Tibial nerve (tissue), 4 donors: Measurements from ENCODE around the gene RPP40. TPM values are rescaled to one million over a fixed set of nuclear protein-coding genes. Genes with fewer than 3 reads are reported as not detected.

Experiments used
- DNase-seq, 2 donors: peaks; one replicate each; pipeline ENCODE4 v3.0.0-alpha.2; 2019; ENCODE audit warnings: low spot score in 2 of 2
- H3K27ac ChIP-seq, 4 donors: fragments of 200-600 bp; sonication (generic) in 3 of 4; one replicate each; pipeline ENCODE4 v1.5.1; 2017 to 2019; ENCODE audit warnings: mild to moderate bottlenecking in 1 of 4
- H3K27me3 ChIP-seq, 2 donors: fragments of 200-600 bp; sonication (generic) in 1 of 2; one replicate each; pipeline versions ENCODE4 v1.5.1 to v1.6.0; 2017 to 2019
- H3K36me3 ChIP-seq, 3 donors: fragments of 200-600 bp; sonication (generic); one replicate each; pipeline ENCODE4 v1.5.1; 2018 to 2019
- H3K4me1 ChIP-seq, 4 donors: fragments of 200-600 bp; sonication (generic) in 3 of 4; one replicate each; pipeline ENCODE4 v1.5.1; 2017 to 2019
- H3K4me3 ChIP-seq, 4 donors: fragments of 200-600 bp; sonication (generic) in 3 of 4; one replicate each; pipeline ENCODE4 v1.5.1; 2017 to 2019; ENCODE audit warnings: mild to moderate bottlenecking in 1 of 4, moderate library complexity in 1 of 4
- H3K9me3 ChIP-seq, 4 donors: fragments of 200-600 bp; sonication (generic) in 3 of 4; one replicate each; pipeline ENCODE4 v1.5.1; 2017 to 2019
- EP300 ChIP-seq, 2 donors: sonication (generic); formaldehyde crosslinking; IDR thresholded peaks; one replicate each; pipeline ENCODE4 v1.6.1; 2017; ENCODE audit warnings: antibody characterized with exemption in 2 of 2, mild to moderate bottlenecking in 1 of 2
- POLR2A ChIP-seq, 2 donors: fragments of 450-650 bp; IDR thresholded peaks; one replicate each; pipeline ENCODE4 v1.6.1; 2017; ENCODE audit warnings: antibody characterized with exemption in 2 of 2, mild to moderate bottlenecking in 2 of 2, moderate library complexity in 2 of 2
- WGBS, 2 donors: methylation state at CpG; one replicate each; pipeline ENCODE4 v1.1.5; 2018; 5-methylcytosine and 5-hydroxymethylcytosine counted together
- total RNA-seq, 4 donors: library from RNA; depleted of rRNA; stranded (reverse); fragments of >200 nt; gene quantifications; one replicate each; pipeline ENCODE4 v1.1.0, GENCODE V29; 2016
- TF ChIP-seq, protein P1 (sequence below), 5 experiments: fragments of 200-600 bp in 3 of 5; fragments of 450-650 bp in 2 of 5; sonication (generic) in 3 of 5; IDR thresholded peaks; one replicate each; pipeline ENCODE4 v1.5.1; 2016 to 2019; ENCODE audit warnings: antibody characterized with exemption in 5 of 5, mild to moderate bottlenecking in 3 of 5, moderate library complexity in 2 of 5

Gene RPP40
- total RNA-seq, 4 donors from 2014 or later, result 6.3 to 16.7 (median 9.6) TPM

DNA sequence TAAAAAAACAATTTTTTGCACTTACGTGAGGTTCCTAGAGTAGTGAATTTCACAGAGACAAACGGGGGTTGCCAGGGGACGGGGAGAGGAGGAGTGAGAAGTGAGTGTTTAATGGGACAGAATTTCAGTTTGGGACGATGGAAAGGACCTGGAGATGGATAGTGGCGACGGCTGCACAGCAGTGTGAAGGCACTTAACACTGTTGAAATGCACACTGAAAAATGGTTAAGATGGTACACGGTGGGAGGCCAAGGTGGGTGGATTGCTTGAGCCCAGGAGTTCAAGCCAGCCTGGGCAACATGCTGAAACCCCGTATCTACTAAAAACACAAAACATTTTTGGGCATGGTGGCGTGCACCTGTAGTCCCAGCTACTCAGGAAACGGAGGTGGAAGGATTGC is 31.4 kb downstream of the RPP40 start:
- H3K27ac ChIP-seq, result no peak overlapping the region
- H3K36me3 ChIP-seq, result no peaks in the 10 kb centered on the region
- DNase-seq, result no peak
- H3K27me3 ChIP-seq, result no peaks in the 10 kb centered on the region
- WGBS, 2 donors, result 84 to 88% methylated on average over 10 of the region's 10 CpGs
- TF ChIP-seq, protein P1, sequence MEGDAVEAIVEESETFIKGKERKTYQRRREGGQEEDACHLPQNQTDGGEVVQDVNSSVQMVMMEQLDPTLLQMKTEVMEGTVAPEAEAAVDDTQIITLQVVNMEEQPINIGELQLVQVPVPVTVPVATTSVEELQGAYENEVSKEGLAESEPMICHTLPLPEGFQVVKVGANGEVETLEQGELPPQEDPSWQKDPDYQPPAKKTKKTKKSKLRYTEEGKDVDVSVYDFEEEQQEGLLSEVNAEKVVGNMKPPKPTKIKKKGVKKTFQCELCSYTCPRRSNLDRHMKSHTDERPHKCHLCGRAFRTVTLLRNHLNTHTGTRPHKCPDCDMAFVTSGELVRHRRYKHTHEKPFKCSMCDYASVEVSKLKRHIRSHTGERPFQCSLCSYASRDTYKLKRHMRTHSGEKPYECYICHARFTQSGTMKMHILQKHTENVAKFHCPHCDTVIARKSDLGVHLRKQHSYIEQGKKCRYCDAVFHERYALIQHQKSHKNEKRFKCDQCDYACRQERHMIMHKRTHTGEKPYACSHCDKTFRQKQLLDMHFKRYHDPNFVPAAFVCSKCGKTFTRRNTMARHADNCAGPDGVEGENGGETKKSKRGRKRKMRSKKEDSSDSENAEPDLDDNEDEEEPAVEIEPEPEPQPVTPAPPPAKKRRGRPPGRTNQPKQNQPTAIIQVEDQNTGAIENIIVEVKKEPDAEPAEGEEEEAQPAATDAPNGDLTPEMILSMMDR (IDR thresholded peaks at IDR 0.05), result no peak
- no peak for TF ChIP-seq EP300 (IDR thresholded peaks at IDR 0.05)
- TF ChIP-seq POLR2A (IDR thresholded peaks at IDR 0.05), result no peak
- no peak overlapping the region for H3K4me3 ChIP-seq
- H3K4me1 ChIP-seq, result peaks cover 0 to 9% (median 0%) of the 10 kb centered on the region in 4 donors
- peaks cover 0 to 7% (median 0%) of the 10 kb centered on the region in 4 donors for H3K9me3 ChIP-seq

DNA sequence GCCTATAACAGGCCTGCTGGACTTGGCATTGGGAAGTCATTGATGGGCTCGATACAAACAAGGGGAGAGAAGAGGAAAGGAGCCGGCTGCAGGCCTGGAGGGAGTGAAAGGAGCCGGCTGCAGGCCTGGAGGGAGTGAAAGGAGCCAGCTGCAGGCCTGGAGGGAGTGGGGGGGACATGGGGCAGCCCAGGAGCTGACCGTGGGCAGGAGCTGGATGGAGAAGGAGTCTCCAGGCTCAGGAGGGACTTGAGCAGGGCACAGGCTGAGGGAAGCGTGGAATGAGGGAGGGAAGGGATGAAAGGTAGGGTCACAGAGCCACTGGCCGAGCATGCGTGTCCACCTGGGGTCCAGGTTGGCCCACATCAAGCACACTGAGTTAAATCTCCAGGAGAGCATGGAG is 32.0 kb downstream of the RPP40 start:
- TF ChIP-seq EP300 (IDR thresholded peaks at IDR 0.05), result no peak
- no peak for TF ChIP-seq POLR2A (IDR thresholded peaks at IDR 0.05)
- TF ChIP-seq, protein P1 (IDR thresholded peaks at IDR 0.05), result no peak
- DNase-seq, result no peak
- H3K36me3 ChIP-seq, result no peaks in the 10 kb centered on the region
- WGBS, 2 donors, result 77 to 86% methylated on average over 7 of the region's 7 CpGs
- H3K4me3 ChIP-seq, result no peak overlapping the region
- no peaks in the 10 kb centered on the region for H3K27me3 ChIP-seq
- H3K27ac ChIP-seq, result no peak overlapping the region
- peaks cover 0 to 9% (median 0%) of the 10 kb centered on the region in 4 donors for H3K4me1 ChIP-seq
- peaks cover 0 to 1% (median 0%) of the 10 kb centered on the region in 4 donors for H3K9me3 ChIP-seq

DNA sequence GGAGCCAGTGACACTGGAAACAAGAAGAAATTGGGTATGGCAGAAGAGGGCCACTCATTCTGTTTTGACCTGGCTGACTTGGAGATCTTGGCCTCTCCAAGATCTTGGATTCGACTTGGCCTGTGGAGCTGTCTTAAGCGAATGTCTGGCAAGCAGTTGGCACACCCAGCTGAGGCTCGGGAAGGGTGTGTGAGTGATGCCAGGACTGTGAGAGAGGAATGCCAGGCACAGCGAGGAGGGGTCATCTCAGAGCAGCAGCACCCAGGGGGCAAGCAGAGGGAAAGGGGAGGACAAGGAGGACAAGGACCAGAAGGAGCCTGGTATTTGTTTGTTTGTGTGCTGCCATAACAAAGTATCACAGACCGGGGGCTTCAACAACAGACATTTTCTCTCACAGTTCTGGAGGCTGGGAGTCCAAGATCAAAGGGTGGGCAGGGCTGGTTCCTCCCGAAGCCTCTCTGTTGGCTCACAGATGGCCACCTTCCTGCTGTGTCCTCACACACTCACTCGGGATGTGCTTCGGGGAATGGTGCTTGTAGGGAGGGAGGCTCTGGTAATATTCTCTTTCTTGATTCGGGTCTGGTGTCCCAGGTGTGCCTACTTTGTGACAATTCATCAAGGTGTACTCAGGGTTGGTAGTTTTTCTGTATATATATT is 33.0 kb downstream of the RPP40 start:
- peaks cover 0 to 9% (median 0%) of the 10 kb centered on the region in 4 donors for H3K4me1 ChIP-seq
- WGBS, 2 donors, result 57 to 61% methylated on average over 9 of the region's 9 CpGs

DNA sequence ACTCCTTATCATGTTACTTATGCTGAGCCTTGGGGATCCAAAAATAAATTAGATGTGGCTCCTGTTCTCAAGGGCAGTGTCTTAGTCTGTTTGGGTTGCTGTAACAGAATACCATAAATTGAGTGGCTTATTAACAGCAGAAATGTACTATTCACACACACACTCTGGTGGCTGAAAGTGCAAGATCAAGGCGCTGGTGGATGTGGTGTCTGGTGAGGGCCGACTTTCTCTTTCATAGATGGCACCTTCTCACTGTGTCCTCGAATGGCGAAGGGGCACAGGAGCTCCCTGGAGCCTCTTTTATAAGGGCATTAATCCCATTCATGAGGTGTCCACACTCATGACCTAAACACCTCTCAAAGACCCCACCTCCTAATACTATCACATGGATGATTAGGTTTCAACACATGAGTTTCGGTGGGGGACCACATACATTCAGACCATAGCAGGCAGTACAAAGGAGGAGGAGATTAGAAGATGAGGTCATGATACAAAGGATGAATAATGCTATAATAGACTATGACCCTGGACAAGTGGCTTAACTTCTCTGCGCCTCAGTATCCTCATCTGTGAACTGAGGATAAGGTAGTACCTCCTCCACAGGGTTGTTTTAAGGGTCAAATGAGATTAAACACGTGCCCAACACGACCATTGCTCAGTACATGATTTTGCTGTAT is 34.1 kb downstream of the RPP40 start:
- Histone ChIP-seq H3K36me3 (no peaks in the 10 kb centered on the region), H3K9me3 (no peaks in the 10 kb centered on the region), H3K4me1 (peaks cover 0 to 9% (median 0%) of the 10 kb centered on the region in 4 donors), H3K27ac (no peak overlapping the region), H3K27me3 (no peaks in the 10 kb centered on the region), H3K4me3 (no peak overlapping the region)
- TF ChIP-seq EP300 (IDR thresholded peaks at IDR 0.05) (no peak), POLR2A (IDR thresholded peaks at IDR 0.05) (no peak)
- TF ChIP-seq, protein P1 (IDR thresholded peaks at IDR 0.05), result no peak
- WGBS, 2 donors, result 93 to 95% methylated on average over 8 of the region's 8 CpGs
- no peak for DNase-seq

More for the DNA sequence above, 33.0 kb downstream of the RPP40 start:
- H3K4me3 ChIP-seq, result no peak overlapping the region
- H3K36me3 ChIP-seq, result no peaks in the 10 kb centered on the region
- TF ChIP-seq, protein P1 (IDR thresholded peaks at IDR 0.05), result no peak
- TF ChIP-seq EP300 (IDR thresholded peaks at IDR 0.05) (no peak), POLR2A (IDR thresholded peaks at IDR 0.05) (no peak)
- no peaks in the 10 kb centered on the region for H3K27me3 ChIP-seq
- DNase-seq, result no peak
- H3K27ac ChIP-seq, result no peak overlapping the region
- H3K9me3 ChIP-seq, result no peaks in the 10 kb centered on the region
